ENCODE measurements around the gene LIPA. TPM values are rescaled to one million over a fixed set of nuclear protein-coding genes. Genes with fewer than 3 reads are reported as not detected.

Gene LIPA
- total and polyA plus RNA-seq, 4 donors: 35.3 to 176 (median 75.9) TPM

DNA sequence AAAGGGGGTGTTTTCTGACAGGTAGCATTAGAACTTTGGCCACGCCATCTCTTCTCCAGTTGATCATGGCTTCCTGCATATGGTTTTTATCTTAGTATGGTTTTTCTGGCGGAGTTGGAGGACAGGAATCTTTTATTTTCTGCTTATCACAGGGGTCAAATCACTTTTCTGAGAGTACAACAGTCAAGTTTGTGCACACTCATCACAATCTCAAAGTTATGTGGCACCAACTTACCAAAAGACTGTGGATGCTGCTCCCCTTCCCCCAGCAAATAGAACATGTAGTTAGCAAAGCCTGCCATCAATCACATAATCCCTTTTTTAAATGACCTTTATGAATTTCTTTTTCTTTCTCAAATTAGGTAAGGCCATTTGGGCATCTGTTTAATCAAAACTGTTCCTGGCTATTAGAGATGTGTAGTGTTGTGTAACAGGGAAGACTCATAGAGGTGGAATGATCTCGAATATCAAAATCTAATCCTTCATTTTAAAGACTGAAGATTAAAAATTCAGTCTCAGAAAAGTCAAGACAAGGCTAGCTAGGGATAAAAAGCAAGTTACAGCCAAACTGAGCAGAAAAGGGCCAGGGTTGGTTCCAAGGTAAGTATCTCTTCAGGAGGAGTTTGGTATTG lies 40.7 kb downstream of the LIPA start (continued):
- TF ChIP-seq EGR1 (IDR thresholded peaks at IDR 0.05; ENCODE audit: low read depth in 2 of 2) (no peak), YY1 (IDR thresholded peaks at IDR 0.05) (no peak)

DNA sequence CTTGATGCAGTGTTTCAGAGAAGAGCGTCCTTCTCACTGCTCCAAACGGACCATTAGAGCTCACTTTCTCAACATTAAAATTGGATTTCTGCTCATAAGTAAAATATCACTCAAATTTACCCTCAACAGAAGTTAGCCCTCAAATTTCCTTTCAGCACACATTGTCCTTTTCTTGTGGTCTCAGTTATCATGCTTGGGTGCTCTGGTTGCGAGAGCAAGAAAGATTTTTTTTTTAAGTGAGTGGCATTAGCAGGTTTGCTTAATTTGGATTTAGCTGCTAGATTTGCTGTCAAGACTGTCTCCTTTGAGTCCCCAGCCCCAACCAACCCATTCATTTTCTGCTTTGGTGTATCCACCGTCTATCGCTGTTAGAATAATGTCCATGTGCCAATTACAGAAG lies 41.9 kb downstream of the LIPA start:
- DNase-seq (ENCODE audit: low spot score): no peak
- peaks cover 7 to 21% (median 16%) of the 10 kb centered on the region in 4 donors for H3K4me1 ChIP-seq (ENCODE audit: control insufficient read depth in 4 of 4, insufficient read depth in 4 of 4, low read length in 3 of 4)
- WGBS: 91% methylated on average over 5 of the region's 5 CpGs
- TF ChIP-seq SP1 (IDR thresholded peaks at IDR 0.05): no peak
- TF ChIP-seq, protein P1, sequence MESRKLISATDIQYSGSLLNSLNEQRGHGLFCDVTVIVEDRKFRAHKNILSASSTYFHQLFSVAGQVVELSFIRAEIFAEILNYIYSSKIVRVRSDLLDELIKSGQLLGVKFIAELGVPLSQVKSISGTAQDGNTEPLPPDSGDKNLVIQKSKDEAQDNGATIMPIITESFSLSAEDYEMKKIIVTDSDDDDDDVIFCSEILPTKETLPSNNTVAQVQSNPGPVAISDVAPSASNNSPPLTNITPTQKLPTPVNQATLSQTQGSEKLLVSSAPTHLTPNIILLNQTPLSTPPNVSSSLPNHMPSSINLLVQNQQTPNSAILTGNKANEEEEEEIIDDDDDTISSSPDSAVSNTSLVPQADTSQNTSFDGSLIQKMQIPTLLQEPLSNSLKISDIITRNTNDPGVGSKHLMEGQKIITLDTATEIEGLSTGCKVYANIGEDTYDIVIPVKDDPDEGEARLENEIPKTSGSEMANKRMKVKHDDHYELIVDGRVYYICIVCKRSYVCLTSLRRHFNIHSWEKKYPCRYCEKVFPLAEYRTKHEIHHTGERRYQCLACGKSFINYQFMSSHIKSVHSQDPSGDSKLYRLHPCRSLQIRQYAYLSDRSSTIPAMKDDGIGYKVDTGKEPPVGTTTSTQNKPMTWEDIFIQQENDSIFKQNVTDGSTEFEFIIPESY (IDR thresholded peaks at IDR 0.05): no peak
- TF ChIP-seq, protein P2, sequence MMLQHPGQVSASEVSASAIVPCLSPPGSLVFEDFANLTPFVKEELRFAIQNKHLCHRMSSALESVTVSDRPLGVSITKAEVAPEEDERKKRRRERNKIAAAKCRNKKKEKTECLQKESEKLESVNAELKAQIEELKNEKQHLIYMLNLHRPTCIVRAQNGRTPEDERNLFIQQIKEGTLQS (IDR thresholded peaks at IDR 0.05): no peak
- TF ChIP-seq YY1 (IDR thresholded peaks at IDR 0.05): no peak
- TF ChIP-seq RXRA (IDR thresholded peaks at IDR 0.05): no peak
- TF ChIP-seq RAD21 (IDR thresholded peaks at IDR 0.05): no peak
- no peak for TF ChIP-seq FOXA1 (IDR thresholded peaks at IDR 0.05)
- TF ChIP-seq, protein P3, sequence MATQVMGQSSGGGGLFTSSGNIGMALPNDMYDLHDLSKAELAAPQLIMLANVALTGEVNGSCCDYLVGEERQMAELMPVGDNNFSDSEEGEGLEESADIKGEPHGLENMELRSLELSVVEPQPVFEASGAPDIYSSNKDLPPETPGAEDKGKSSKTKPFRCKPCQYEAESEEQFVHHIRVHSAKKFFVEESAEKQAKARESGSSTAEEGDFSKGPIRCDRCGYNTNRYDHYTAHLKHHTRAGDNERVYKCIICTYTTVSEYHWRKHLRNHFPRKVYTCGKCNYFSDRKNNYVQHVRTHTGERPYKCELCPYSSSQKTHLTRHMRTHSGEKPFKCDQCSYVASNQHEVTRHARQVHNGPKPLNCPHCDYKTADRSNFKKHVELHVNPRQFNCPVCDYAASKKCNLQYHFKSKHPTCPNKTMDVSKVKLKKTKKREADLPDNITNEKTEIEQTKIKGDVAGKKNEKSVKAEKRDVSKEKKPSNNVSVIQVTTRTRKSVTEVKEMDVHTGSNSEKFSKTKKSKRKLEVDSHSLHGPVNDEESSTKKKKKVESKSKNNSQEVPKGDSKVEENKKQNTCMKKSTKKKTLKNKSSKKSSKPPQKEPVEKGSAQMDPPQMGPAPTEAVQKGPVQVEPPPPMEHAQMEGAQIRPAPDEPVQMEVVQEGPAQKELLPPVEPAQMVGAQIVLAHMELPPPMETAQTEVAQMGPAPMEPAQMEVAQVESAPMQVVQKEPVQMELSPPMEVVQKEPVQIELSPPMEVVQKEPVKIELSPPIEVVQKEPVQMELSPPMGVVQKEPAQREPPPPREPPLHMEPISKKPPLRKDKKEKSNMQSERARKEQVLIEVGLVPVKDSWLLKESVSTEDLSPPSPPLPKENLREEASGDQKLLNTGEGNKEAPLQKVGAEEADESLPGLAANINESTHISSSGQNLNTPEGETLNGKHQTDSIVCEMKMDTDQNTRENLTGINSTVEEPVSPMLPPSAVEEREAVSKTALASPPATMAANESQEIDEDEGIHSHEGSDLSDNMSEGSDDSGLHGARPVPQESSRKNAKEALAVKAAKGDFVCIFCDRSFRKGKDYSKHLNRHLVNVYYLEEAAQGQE (IDR thresholded peaks at IDR 0.05): no peak
- no peak for TF ChIP-seq HNF4G (IDR thresholded peaks at IDR 0.05)
- TF ChIP-seq TAF1 (conservative IDR thresholded peaks at IDR 0.05): no peak
- TF ChIP-seq, protein P4, sequence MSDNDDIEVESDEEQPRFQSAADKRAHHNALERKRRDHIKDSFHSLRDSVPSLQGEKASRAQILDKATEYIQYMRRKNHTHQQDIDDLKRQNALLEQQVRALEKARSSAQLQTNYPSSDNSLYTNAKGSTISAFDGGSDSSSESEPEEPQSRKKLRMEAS (IDR thresholded peaks at IDR 0.05): no peak
- TF ChIP-seq GABPA (IDR thresholded peaks at IDR 0.05 in 1 of 2, conservative IDR thresholded peaks at IDR 0.05 in 1 of 2): no peak
- H3K27ac ChIP-seq (ENCODE audit: low read depth in 1 of 2, low read length in 2 of 2): no peak overlapping the region
- H3K9ac ChIP-seq (ENCODE audit: low read depth in 1 of 2, low read length in 2 of 2): no peak overlapping the region
- H3K9me3 ChIP-seq (ENCODE audit: control insufficient read depth in 4 of 4, low read length in 3 of 4): no peaks in the 10 kb centered on the region
- no peak overlapping the region for H3K4me3 ChIP-seq (ENCODE audit: low read depth in 1 of 3, low read length in 3 of 3)
- peaks cover 0 to 10% (median 1%) of the 10 kb centered on the region in 4 donors for H3K27me3 ChIP-seq (ENCODE audit: control insufficient read depth in 4 of 4, insufficient read depth in 4 of 4, low read length in 3 of 4)
- peaks cover 0 to 4% (median 1%) of the 10 kb centered on the region in 4 donors for H3K36me3 ChIP-seq (ENCODE audit: control insufficient read depth in 4 of 4, insufficient read depth in 3 of 4, low read depth in 1 of 4, low read length in 3 of 4)

DNA sequence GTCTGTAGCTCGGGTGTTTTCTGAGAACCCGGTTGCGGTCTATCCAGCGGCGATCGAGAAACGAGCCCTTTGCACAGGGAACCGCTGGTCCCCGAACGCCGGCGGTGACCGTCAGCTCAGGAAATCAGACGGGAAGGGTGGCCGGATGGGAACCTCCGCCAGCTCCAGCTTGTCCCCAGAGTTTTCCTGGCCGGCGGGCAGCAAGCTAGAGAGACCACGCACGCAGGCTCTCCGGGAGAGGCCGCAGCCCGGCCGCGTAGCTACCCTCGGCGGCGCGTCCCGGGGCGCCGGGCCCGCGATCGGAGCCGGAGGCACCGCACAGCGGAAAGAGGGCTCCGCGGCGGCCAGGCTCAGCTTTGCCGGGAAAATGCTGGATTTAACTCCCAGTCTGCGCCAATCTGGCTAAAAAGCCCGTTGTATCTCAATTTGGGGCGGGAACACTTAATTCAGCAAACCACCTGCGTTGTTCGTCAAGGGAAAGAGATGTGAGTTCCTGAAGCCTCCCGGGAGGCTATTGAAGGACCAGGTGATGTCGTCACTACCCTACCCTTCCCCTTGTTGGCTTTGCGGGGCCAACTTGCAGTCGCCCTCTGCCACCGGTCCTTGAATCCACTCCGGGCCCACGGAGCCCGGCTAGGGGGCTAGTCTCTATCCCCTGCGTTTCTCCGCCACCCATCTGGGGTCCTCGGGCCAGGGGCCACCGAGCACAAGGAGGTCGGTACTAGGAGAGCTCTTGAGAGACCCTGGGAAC lies 43.6 kb downstream of the LIPA start:
- Histone ChIP-seq H3K4me1 (ENCODE audit: control insufficient read depth in 4 of 4, insufficient read depth in 4 of 4, low read length in 3 of 4) (peaks cover 7 to 21% (median 16%) of the 10 kb centered on the region in 4 donors), H3K4me3 (ENCODE audit: low read depth in 1 of 3, low read length in 3 of 3) (peak overlapping the region; percentile 30 to 42 (median 40)), H3K27me3 (ENCODE audit: control insufficient read depth in 4 of 4, insufficient read depth in 4 of 4, low read length in 3 of 4) (peaks cover 0 to 13% (median 1%) of the 10 kb centered on the region in 4 donors), H3K36me3 (ENCODE audit: control insufficient read depth in 4 of 4, insufficient read depth in 3 of 4, low read depth in 1 of 4, low read length in 3 of 4) (no peaks in the 10 kb centered on the region), H3K9me3 (ENCODE audit: control insufficient read depth in 4 of 4, low read length in 3 of 4) (no peaks in the 10 kb centered on the region), H3K27ac (ENCODE audit: low read depth in 1 of 2, low read length in 2 of 2) (peak overlapping the region; percentile 29 to 32), H3K9ac (ENCODE audit: low read depth in 1 of 2, low read length in 2 of 2) (no peak overlapping the region)
- WGBS: 8% methylated on average over 60 of the region's 60 CpGs
- DNase-seq (ENCODE audit: low spot score): no peak
- TF ChIP-seq JUND (IDR thresholded peaks at IDR 0.05): no peak
- peak; percentile 20 for TF ChIP-seq YY1 (IDR thresholded peaks at IDR 0.05)
